Spleen (tissue), 7 donors: Measurements from ENCODE around the gene OMG.

Experiments used
- POLR2A ChIP-seq, 3 donors: fragments of 450-650 bp; IDR thresholded peaks; one replicate each; pipeline ENCODE4 v1.5.1; 2017; ENCODE audit warnings: antibody characterized with exemption in 3 of 3, mild to moderate bottlenecking in 1 of 3
- POLR2AphosphoS5 ChIP-seq, 3 donors: sonication (generic); formaldehyde crosslinking; IDR thresholded peaks; one replicate each; pipeline ENCODE4 v1.5.1; 2017; ENCODE audit warnings: antibody characterized with exemption in 3 of 3
- TF ChIP-seq, protein P1 (sequence below), 11 experiments: fragments of 200-600 bp in 7 of 11; fragments of 450-650 bp in 4 of 11; sonication (generic) in 4 of 11; IDR thresholded peaks in 8 of 11; conservative IDR thresholded peaks in 3 of 11; 1 replicate in 7 of 11; 2 replicates in 4 of 11; pipeline versions ENCODE4 v1.4.0 to v1.8.0; 2016 to 2021; ENCODE audit warnings: antibody characterized with exemption in 11 of 11, inconsistent platforms in 4 of 11, mild to moderate bottlenecking in 1 of 11
- donor health status: DM: no; HTN: no; CAD: no; lungs with moderate emphysema.
- donor health status: DM: no; HTN: no; CAD: no.
- donor health status: DM: no; HTN: no; CAD: no.

DNA sequence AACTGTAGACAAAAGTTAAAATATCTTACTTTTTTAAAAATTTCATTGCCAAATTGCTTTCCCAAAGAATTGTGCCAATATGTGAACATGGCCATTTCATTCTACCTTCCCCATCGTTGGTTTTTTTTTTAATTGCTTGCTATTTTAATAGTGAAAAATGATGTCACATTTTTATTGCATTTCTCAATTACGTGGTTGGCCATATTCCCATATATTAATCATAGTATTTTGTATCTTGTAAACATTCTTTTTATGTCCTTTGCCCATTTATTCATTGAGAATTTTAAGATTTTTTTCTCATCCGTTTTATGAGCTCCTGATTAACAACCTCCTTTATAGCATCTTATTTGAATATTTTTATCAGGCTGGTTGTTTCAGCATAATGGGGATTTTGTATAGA, 7.2 kb downstream of the OMG start:
- TF ChIP-seq, protein P1, sequence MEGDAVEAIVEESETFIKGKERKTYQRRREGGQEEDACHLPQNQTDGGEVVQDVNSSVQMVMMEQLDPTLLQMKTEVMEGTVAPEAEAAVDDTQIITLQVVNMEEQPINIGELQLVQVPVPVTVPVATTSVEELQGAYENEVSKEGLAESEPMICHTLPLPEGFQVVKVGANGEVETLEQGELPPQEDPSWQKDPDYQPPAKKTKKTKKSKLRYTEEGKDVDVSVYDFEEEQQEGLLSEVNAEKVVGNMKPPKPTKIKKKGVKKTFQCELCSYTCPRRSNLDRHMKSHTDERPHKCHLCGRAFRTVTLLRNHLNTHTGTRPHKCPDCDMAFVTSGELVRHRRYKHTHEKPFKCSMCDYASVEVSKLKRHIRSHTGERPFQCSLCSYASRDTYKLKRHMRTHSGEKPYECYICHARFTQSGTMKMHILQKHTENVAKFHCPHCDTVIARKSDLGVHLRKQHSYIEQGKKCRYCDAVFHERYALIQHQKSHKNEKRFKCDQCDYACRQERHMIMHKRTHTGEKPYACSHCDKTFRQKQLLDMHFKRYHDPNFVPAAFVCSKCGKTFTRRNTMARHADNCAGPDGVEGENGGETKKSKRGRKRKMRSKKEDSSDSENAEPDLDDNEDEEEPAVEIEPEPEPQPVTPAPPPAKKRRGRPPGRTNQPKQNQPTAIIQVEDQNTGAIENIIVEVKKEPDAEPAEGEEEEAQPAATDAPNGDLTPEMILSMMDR (IDR thresholded peaks at IDR 0.05 in 8 of 11, conservative IDR thresholded peaks at IDR 0.05 in 3 of 11) = no peak
- TF ChIP-seq POLR2A (IDR thresholded peaks at IDR 0.05) (no peak), POLR2AphosphoS5 (IDR thresholded peaks at IDR 0.05) (no peak)
